NB4 (cell line): Measurements from ENCODE around the gene FERMT3.

Experiments
- DNase-seq: peaks from one replicate; pipeline ENCODE4 v3.0.0; 2010; ENCODE audit warnings: low read depth
- H3K4me3 ChIP-seq: one replicate; pipeline ENCODE4 v1.5.1; 2011; ENCODE audit warnings: mild to moderate bottlenecking, low read depth, low read length, moderate library complexity
- MAX ChIP-seq: IDR thresholded peaks from 2 replicates; pipeline ENCODE4 v1.6.1; 2011; ENCODE audit warnings: low read depth, low read length
- MYC ChIP-seq: IDR thresholded peaks from 2 replicates; pipeline ENCODE4 v1.6.1; 2011; ENCODE audit warnings: low read depth, low read length
- POLR2A ChIP-seq: IDR thresholded peaks from 2 replicates; pipeline ENCODE4 v1.6.1; 2011; ENCODE audit warnings: mild to moderate bottlenecking; ENCODE audit not compliant: insufficient read length; ENCODE audit errors: extremely low read depth
- TF ChIP-seq, protein P1 (sequence below): IDR thresholded peaks from one replicate; pipeline ENCODE4 v1.5.1; 2012; ENCODE audit warnings: low read depth, low read length

FERMT3 gene

GRCh38 chr11:64252003-64252872, 45.7 kb downstream of the FERMT3 start:
- peak overlapping the region; percentile 60 for H3K4me3 ChIP-seq
- TF ChIP-seq POLR2A (no peak), MAX (no peak), MYC (no peak)
- TF ChIP-seq, protein P1, sequence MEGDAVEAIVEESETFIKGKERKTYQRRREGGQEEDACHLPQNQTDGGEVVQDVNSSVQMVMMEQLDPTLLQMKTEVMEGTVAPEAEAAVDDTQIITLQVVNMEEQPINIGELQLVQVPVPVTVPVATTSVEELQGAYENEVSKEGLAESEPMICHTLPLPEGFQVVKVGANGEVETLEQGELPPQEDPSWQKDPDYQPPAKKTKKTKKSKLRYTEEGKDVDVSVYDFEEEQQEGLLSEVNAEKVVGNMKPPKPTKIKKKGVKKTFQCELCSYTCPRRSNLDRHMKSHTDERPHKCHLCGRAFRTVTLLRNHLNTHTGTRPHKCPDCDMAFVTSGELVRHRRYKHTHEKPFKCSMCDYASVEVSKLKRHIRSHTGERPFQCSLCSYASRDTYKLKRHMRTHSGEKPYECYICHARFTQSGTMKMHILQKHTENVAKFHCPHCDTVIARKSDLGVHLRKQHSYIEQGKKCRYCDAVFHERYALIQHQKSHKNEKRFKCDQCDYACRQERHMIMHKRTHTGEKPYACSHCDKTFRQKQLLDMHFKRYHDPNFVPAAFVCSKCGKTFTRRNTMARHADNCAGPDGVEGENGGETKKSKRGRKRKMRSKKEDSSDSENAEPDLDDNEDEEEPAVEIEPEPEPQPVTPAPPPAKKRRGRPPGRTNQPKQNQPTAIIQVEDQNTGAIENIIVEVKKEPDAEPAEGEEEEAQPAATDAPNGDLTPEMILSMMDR: peak; percentile 60
- DNase-seq: no peak

- no peak overlapping the region for H3K4me3 ChIP-seq
Measured at GRCh38 chr11:64253043-64253442, 46.5 kb downstream of the FERMT3 start.

DNA sequence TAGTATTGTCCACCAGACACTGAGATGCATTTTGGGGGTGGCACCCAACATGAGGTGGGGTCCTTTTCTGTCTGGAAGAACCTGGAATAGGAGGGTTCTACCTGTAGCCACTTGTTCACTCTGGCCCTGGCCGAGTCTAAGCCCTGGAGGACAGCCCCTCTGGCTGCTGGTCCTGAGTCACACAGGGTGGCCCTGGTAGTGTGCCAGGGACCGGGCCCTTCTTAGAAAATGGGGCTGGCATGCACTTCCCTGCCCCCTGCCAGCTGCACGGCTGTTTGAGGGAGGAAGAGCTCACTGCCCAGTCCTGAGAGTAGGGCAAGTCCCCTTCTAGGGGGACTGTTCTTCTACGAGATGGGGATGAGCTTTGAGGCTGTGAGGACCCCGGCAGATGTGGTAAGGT, 47.0 kb downstream of the FERMT3 start:
- no peak overlapping the region for H3K4me3 ChIP-seq
- DNase-seq: no peak
- TF ChIP-seq POLR2A (no peak), MYC (no peak), MAX (no peak)
- TF ChIP-seq, protein P1: no peak

More at GRCh38 chr11:64253043-64253442, 46.5 kb downstream of the FERMT3 start:
- TF ChIP-seq MYC: no peak
- no peak for TF ChIP-seq MAX
- TF ChIP-seq, protein P1: no peak
- no peak for TF ChIP-seq POLR2A
- no peak for DNase-seq

DNA sequence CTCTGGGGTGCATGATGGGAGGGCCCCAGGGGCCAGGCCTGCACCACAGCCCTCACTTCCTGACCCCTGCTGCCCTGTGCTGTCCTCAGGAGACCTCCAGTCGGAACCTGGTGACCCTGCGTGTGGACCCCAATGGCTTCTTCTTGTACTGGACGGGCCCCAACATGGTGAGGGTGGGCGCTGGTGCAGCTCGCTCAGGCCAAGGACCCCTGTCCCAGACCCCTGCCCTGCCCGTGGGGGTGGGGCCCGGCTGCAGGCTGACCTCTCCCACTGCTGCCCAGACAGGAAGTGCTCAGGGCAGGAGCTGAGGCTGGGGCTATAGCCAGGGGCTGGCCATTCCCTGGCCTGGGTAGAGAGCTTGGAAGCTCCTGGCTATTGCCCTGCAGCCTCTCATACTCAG, 47.8 kb downstream of the FERMT3 start:
- TF ChIP-seq MYC: no peak
- no peak for TF ChIP-seq POLR2A
- TF ChIP-seq, protein P1: no peak
- no peak for TF ChIP-seq MAX
- no peak for DNase-seq
- H3K4me3 ChIP-seq: no peak overlapping the region

- TF ChIP-seq POLR2A (no peak), MAX (no peak), MYC (no peak)
- TF ChIP-seq, protein P1: no peak
- H3K4me3 ChIP-seq: no peak overlapping the region
- no peak for DNase-seq
Measured at GRCh38 chr11:64255135-64256128, 48.9 kb downstream of the FERMT3 start.
